Endothelial cell of umbilical vein (primary cell): ENCODE results near the gene ADAM10. TPM values are rescaled to one million over a fixed set of nuclear protein-coding genes. Genes with fewer than 3 reads are reported as not detected.

ENCODE experiments used
- BruUV-seq: library from RNA; stranded (reverse); fragments of 400-500 nt; replicated peaks from 2 replicates; lab custom pipeline; 2021; lab: Mats Ljungman, UMichigan
- CTCF ChIA-PET: fragments of 300-600, 350-600 bp; sonication (Branson Sonifier 250); formaldehyde crosslinking; loops from one replicate; lab custom pipeline; 2021; ENCODE audit warnings: antibody characterized with exemption, inconsistent platforms; lab: Charles Lee
- POLR2A ChIA-PET: fragments of 300-600, 350-600 bp; sonication (Branson Sonifier 250); formaldehyde crosslinking; loops from one replicate; lab custom pipeline; 2021; ENCODE audit warnings: antibody characterized with exemption, inconsistent platforms; lab: Charles Lee
- DNase-seq: peaks from one replicate; pipeline ENCODE4 v3.0.0-alpha.2; 2011; ENCODE audit warnings: low read depth, low spot score
- FAIRE-seq: peaks from 2 replicates; lab custom pipeline; 2011; peaks lifted over from hg19 to GRCh38; lab: Jason Lieb, UNC
- H2AFZ ChIP-seq: 2 replicates; pipeline ENCODE4 v1.6.0; 2012; ENCODE audit warnings: low read depth, low read length, control low read depth, inconsistent platforms
- H3K27ac ChIP-seq: 2 replicates; pipeline ENCODE4 v1.5.1; 2011; ENCODE audit warnings: low read depth, mild to moderate bottlenecking, control low read depth, low read length, moderate library complexity; ENCODE audit not compliant: insufficient read depth
- H3K27me3 ChIP-seq, 2 experiments: 2 replicates each; pipeline versions ENCODE4 v1.6.0 to v1.6.1; 2011; ENCODE audit warnings: low read length in 2 of 2, mixed read lengths in 1 of 2; ENCODE audit not compliant: control insufficient read depth in 2 of 2, insufficient read depth in 2 of 2
- H3K36me3 ChIP-seq, 2 experiments: 2 replicates in 1 of 2; 3 replicates in 1 of 2; pipeline ENCODE4 v1.5.1; 2011; ENCODE audit warnings: low read length in 2 of 2, mild to moderate bottlenecking in 1 of 2, moderate library complexity in 1 of 2; ENCODE audit not compliant: control insufficient read depth in 2 of 2, insufficient read depth in 2 of 2; ENCODE audit errors: extremely low read depth in 1 of 2
- H3K4me1 ChIP-seq: 3 replicates; pipeline ENCODE4 v1.5.1; 2011; ENCODE audit warnings: mild to moderate bottlenecking, low read length; ENCODE audit not compliant: control insufficient read depth, insufficient read depth; ENCODE audit errors: extremely low read depth
- H3K4me2 ChIP-seq: 2 replicates; pipeline ENCODE4 v1.6.1; 2011; ENCODE audit warnings: low read length, control low read depth, mixed read lengths; ENCODE audit not compliant: insufficient read depth
- H3K4me3 ChIP-seq, 3 experiments: fragments of 200-600 bp in 1 of 3; sonication (generic), shearing (Covaris generic) in 1 of 3; replicated peaks in 1 of 3; 2 replicates each; pipeline ENCODE4 v1.5.1; 2011 to 2016; ENCODE audit warnings: control low read depth in 3 of 3, low read length in 3 of 3, mild to moderate bottlenecking in 2 of 3, inconsistent platforms in 1 of 3, low read depth in 1 of 3, moderate library complexity in 1 of 3; ENCODE audit not compliant: insufficient read depth in 1 of 3
- H3K79me2 ChIP-seq: 2 replicates; pipeline ENCODE4 v1.6.0; 2012; ENCODE audit warnings: low read length, inconsistent platforms; ENCODE audit not compliant: control insufficient read depth, insufficient read depth
- H3K9ac ChIP-seq: replicated peaks from 2 replicates; pipeline ENCODE3; 2011; ENCODE audit warnings: low read length, control low read depth; ENCODE audit not compliant: insufficient read depth; ENCODE audit errors: extremely low read depth
- H3K9me1 ChIP-seq: replicated peaks from 3 replicates; pipeline ENCODE4 v1.6.0; 2011; ENCODE audit warnings: mild to moderate bottlenecking, low read length; ENCODE audit not compliant: control insufficient read depth, insufficient read depth; ENCODE audit errors: extremely low read depth
- H3K9me3 ChIP-seq: replicated peaks from 2 replicates; pipeline ENCODE4 v1.5.1; 2012; ENCODE audit warnings: low read length, inconsistent platforms; ENCODE audit not compliant: control insufficient read depth, insufficient read depth
- H4K20me1 ChIP-seq: replicated peaks from 2 replicates; pipeline ENCODE3; 2011; ENCODE audit warnings: mild to moderate bottlenecking, low read length; ENCODE audit not compliant: control insufficient read depth, insufficient read depth; ENCODE audit errors: extremely low read depth
- EZH2 ChIP-seq: IDR thresholded peaks from 2 replicates; pipeline ENCODE4 v1.6.1; 2012; ENCODE audit warnings: borderline replicate concordance, low read depth, mild to moderate bottlenecking, moderate library complexity, low read length, inconsistent platforms; ENCODE audit not compliant: severe bottlenecking
- FOS ChIP-seq: IDR thresholded peaks from 2 replicates; pipeline ENCODE4 v1.6.1; 2011; ENCODE audit warnings: mild to moderate bottlenecking, low read length, moderate library complexity, borderline replicate concordance; ENCODE audit not compliant: insufficient read depth
- GATA2 ChIP-seq: IDR thresholded peaks from 2 replicates; pipeline ENCODE4 v1.7.0; 2011; ENCODE audit warnings: low read depth, mild to moderate bottlenecking, moderate library complexity, mixed read lengths, low read length; ENCODE audit not compliant: insufficient read length, insufficient read depth
- JUN ChIP-seq: IDR thresholded peaks from 2 replicates; pipeline ENCODE4 v1.6.1; 2011; ENCODE audit warnings: borderline replicate concordance, low read depth; ENCODE audit not compliant: insufficient read length, insufficient read depth
- MYC ChIP-seq: IDR thresholded peaks from one replicate; pipeline ENCODE4 v1.6.1; 2011; ENCODE audit warnings: mild to moderate bottlenecking, low read depth, low read length
- POLR2A ChIP-seq: IDR thresholded peaks from 2 replicates; pipeline ENCODE4 v1.6.1; 2012; ENCODE audit warnings: low read depth, mild to moderate bottlenecking, control low read depth, low read length
- POLR2AphosphoS5 ChIP-seq: IDR thresholded peaks from 2 replicates; pipeline ENCODE4 v1.6.1; 2012; ENCODE audit warnings: low read depth, mild to moderate bottlenecking, control low read depth, low read length, moderate library complexity; ENCODE audit not compliant: insufficient read depth
- dilution Hi-C: fragments of 300-500 bp; cut with MboI; formaldehyde crosslinking; loops from one replicate; pipeline ENCODE4 v1.15.0; 2019; ENCODE audit warnings: low sequenced_read_pairs; ENCODE audit not compliant: extremely low pct_ligation_motif_present
- intact Hi-C: fragments of 100-400 bp; cut with micrococcal nuclease; formaldehyde crosslinking; loops from one replicate; pipeline ENCODE4 v1.10.0; 2022
- polyA plus RNA-seq, 4 experiments: library from polyadenylated mRNA; depleted of rRNA in 3 of 4; stranded (reverse) in 3 of 4; unstranded in 1 of 4; fragments of >200 nt; gene quantifications; 2 replicates each; pipeline versions ENCODE4 v1.2.1 to v1.2.3, GENCODE V29; 2011 to 2012; ENCODE audit warnings: missing spikeins in 1 of 4
- total RNA-seq: library from RNA; stranded (reverse); gene quantifications from 2 replicates; pipeline ENCODE4 v1.2.3, GENCODE V29; 2021
- TF ChIP-seq, protein P1 (sequence below), 2 donors: IDR thresholded peaks; 1 replicate in 1 of 2; 2 replicates in 1 of 2; pipeline ENCODE4 v1.5.1; 2011; ENCODE audit warnings: low read length in 2 of 2, mild to moderate bottlenecking in 2 of 2, moderate library complexity in 2 of 2, control low read depth in 1 of 2, inconsistent platforms in 1 of 2, low read depth in 1 of 2; ENCODE audit not compliant: insufficient read depth in 1 of 2; ENCODE audit errors: extremely low read depth in 1 of 2
- TF ChIP-seq, protein P2 (sequence below): IDR thresholded peaks from 2 replicates; pipeline ENCODE4 v1.6.1; 2011; ENCODE audit not compliant: insufficient read depth, insufficient read length

ADAM10 gene
- total and polyA plus RNA-seq, 2 donors (not counting 3 experiments of a cell fraction or from before 2014, with no cell fraction given) = 91.3 to 203 TPM

- H3K4me3 ChIP-seq = no peak overlapping the region
- FAIRE-seq = no peak
- H3K9ac ChIP-seq = no peak overlapping the region
- no peaks in the 10 kb centered on the region for H4K20me1 ChIP-seq
- H3K9me3 ChIP-seq = no peaks in the 10 kb centered on the region
- H3K27ac ChIP-seq = no peak overlapping the region
- intact Hi-C loops = no loop called here
- no TSS peak for BruUV-seq
- dilution Hi-C loops = no loop called here
- no peaks in the 10 kb centered on the region for H3K27me3 ChIP-seq
- DNase-seq = no peak
- H3K79me2 ChIP-seq = no peaks in the 10 kb centered on the region
- H3K36me3 ChIP-seq = no peaks in the 10 kb centered on the region
- no peaks in the 10 kb centered on the region for H3K4me1 ChIP-seq
- ChIA-PET POLR2A (no interaction called here), CTCF (interaction anchor here (3.0 to 4.1 kb wide), 2 partner anchors 13 to 530 kb away, joined by 21 to 24 read pairs; partner anchors contain the start of gene MINDY2)
- H2AFZ ChIP-seq = no peak overlapping the region
- H3K4me2 ChIP-seq = no peak overlapping the region
- H3K9me1 ChIP-seq = no peaks in the 10 kb centered on the region
- TF ChIP-seq, protein P1, sequence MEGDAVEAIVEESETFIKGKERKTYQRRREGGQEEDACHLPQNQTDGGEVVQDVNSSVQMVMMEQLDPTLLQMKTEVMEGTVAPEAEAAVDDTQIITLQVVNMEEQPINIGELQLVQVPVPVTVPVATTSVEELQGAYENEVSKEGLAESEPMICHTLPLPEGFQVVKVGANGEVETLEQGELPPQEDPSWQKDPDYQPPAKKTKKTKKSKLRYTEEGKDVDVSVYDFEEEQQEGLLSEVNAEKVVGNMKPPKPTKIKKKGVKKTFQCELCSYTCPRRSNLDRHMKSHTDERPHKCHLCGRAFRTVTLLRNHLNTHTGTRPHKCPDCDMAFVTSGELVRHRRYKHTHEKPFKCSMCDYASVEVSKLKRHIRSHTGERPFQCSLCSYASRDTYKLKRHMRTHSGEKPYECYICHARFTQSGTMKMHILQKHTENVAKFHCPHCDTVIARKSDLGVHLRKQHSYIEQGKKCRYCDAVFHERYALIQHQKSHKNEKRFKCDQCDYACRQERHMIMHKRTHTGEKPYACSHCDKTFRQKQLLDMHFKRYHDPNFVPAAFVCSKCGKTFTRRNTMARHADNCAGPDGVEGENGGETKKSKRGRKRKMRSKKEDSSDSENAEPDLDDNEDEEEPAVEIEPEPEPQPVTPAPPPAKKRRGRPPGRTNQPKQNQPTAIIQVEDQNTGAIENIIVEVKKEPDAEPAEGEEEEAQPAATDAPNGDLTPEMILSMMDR (IDR thresholded peaks at IDR 0.05; ENCODE audit: extremely low read depth in 1 of 2, insufficient read depth in 1 of 2, low read depth in 1 of 2, low read length in 2 of 2) = no peak
- TF ChIP-seq EZH2 = no peak
- TF ChIP-seq GATA2 = no peak
- TF ChIP-seq JUN = no peak
- no peak for TF ChIP-seq POLR2A
- TF ChIP-seq POLR2AphosphoS5 = no peak
- no peak for TF ChIP-seq FOS
- TF ChIP-seq, protein P2, sequence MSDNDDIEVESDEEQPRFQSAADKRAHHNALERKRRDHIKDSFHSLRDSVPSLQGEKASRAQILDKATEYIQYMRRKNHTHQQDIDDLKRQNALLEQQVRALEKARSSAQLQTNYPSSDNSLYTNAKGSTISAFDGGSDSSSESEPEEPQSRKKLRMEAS = no peak
- no peak for TF ChIP-seq MYC
These were observed 8.6 kb upstream of the ADAM10 start for GRCh38 chr15:58758141-58758540.
